B cell (primary cell): Measurements from ENCODE around the gene PALLD. TPM values are rescaled to one million over a fixed set of nuclear protein-coding genes. Genes with fewer than 3 reads are reported as not detected.

Experiments
- ATAC-seq: fragments of 200-7000 bp; cut with Tn5 transposase; one replicate; pipeline ENCODE4 v1.10.0; 2021; ENCODE audit warnings: low read depth, mild to moderate bottlenecking, moderate number of reproducible peaks, moderate library complexity
- CTCF ChIA-PET: fragments of 350-600 bp; sonication (Branson Sonifier 250); formaldehyde crosslinking; loops from one replicate; lab custom pipeline; 2021; ENCODE audit warnings: antibody characterized with exemption, inconsistent platforms; lab: Charles Lee
- POLR2A ChIA-PET: fragments of 350-600 bp; sonication (Branson Sonifier 250); formaldehyde crosslinking; loops from one replicate; lab custom pipeline; 2021; ENCODE audit warnings: antibody characterized with exemption; lab: Charles Lee
- DNase-seq: peaks from one replicate; pipeline ENCODE4 v3.0.0; 2013
- H2AFZ ChIP-seq: 2 replicates; pipeline ENCODE4 v1.6.1; 2012; ENCODE audit warnings: mild to moderate bottlenecking, low read depth, low read length; ENCODE audit not compliant: insufficient read depth, poor library complexity, severe bottlenecking
- H3K27ac ChIP-seq, 2 donors: 1 replicate in 1 of 2; 2 replicates in 1 of 2; pipeline ENCODE4 v1.5.1; 2012 to 2013; ENCODE audit warnings: low read length in 2 of 2, mild to moderate bottlenecking in 2 of 2, moderate library complexity in 1 of 2
- H3K27me3 ChIP-seq, 4 experiments: fragments of 200-600 bp in 1 of 4; sonication (generic) in 1 of 4; replicated peaks in 1 of 4; 1 replicate in 2 of 4; 2 replicates in 2 of 4; pipeline versions ENCODE4 v1.6.1 to v1.7.0; 2013 to 2016; ENCODE audit warnings: low read length in 3 of 4, mild to moderate bottlenecking in 2 of 4, mixed read lengths in 1 of 4, moderate library complexity in 1 of 4; ENCODE audit not compliant: insufficient read depth in 4 of 4, control insufficient read depth in 3 of 4; ENCODE audit errors: control extremely low read depth in 1 of 4
- H3K36me3 ChIP-seq, 2 experiments: replicated peaks in 1 of 2; 1 replicate in 1 of 2; 2 replicates in 1 of 2; pipeline versions ENCODE4 v1.6.1 to v1.7.1; 2013; ENCODE audit warnings: low read length in 1 of 2; ENCODE audit not compliant: insufficient read depth in 2 of 2, control insufficient read depth in 1 of 2; ENCODE audit errors: control extremely low read depth in 1 of 2, extremely low read depth in 1 of 2
- H3K4me1 ChIP-seq, 2 donors: fragments of 200-600 bp in 1 of 2; sonication (generic) in 1 of 2; 1 replicate in 1 of 2; 2 replicates in 1 of 2; pipeline versions ENCODE4 v1.5.1 to v1.6.1; 2013 to 2017; ENCODE audit warnings: low read length in 2 of 2; ENCODE audit not compliant: control insufficient read depth in 2 of 2, insufficient read depth in 2 of 2
- H3K4me2 ChIP-seq: replicated peaks from 2 replicates; pipeline ENCODE3; 2012; ENCODE audit warnings: mild to moderate bottlenecking, low read depth, low read length; ENCODE audit not compliant: poor library complexity, severe bottlenecking
- H3K4me3 ChIP-seq, 5 experiments: fragments of 200-600 bp in 1 of 5; sonication (generic) in 1 of 5; 1 replicate in 3 of 5; 2 replicates in 2 of 5; pipeline versions ENCODE4 v1.5.1 to v1.7.0; 2011 to 2016; ENCODE audit warnings: low read length in 4 of 5, mild to moderate bottlenecking in 4 of 5, low read depth in 2 of 5, control low read depth in 1 of 5, moderate library complexity in 1 of 5; ENCODE audit not compliant: insufficient read depth in 1 of 5; ENCODE audit errors: control extremely low read depth in 1 of 5, extremely low read depth in 1 of 5
- H3K79me2 ChIP-seq: fragments of 200-600 bp; sonication (generic); one replicate; pipeline ENCODE4 v1.6.0; 2016; ENCODE audit warnings: low read length; ENCODE audit not compliant: control insufficient read depth, insufficient read depth
- H3K9ac ChIP-seq: fragments of 200-600 bp; sonication (generic); 2 replicates; pipeline ENCODE4 v1.6.1; 2017; ENCODE audit warnings: mild to moderate bottlenecking, low read length, moderate library complexity
- H3K9me3 ChIP-seq, 3 donors: one replicate each; pipeline versions ENCODE4 v1.6.1 to v1.7.1; 2013; ENCODE audit warnings: low read length in 2 of 3; ENCODE audit not compliant: control insufficient read depth in 2 of 3, insufficient read depth in 1 of 3; ENCODE audit errors: control extremely low read depth in 1 of 3
- H4K20me1 ChIP-seq: 2 replicates; pipeline ENCODE4 v1.6.0; 2012; ENCODE audit warnings: mild to moderate bottlenecking, low read length; ENCODE audit not compliant: insufficient read depth, control insufficient read depth, poor library complexity, severe bottlenecking
- H3K27ac Mint-ChIP-seq: one replicate; pipeline ENCODE4 v1.8.0; 2021; ENCODE audit warnings: mixed read lengths
- H3K27me3 Mint-ChIP-seq: one replicate; pipeline ENCODE4 v1.8.0; 2021; ENCODE audit warnings: mixed read lengths
- H3K4me1 Mint-ChIP-seq: one replicate; pipeline ENCODE4 v1.8.0; 2021; ENCODE audit warnings: mixed read lengths
- H3K4me3 Mint-ChIP-seq: one replicate; pipeline ENCODE4 v1.8.0; 2021; ENCODE audit warnings: mixed read lengths
- H3K9me3 Mint-ChIP-seq: one replicate; pipeline ENCODE4 v1.8.0; 2022; ENCODE audit warnings: mixed read lengths; ENCODE audit not compliant: insufficient read depth
- CTCF ChIP-seq: fragments of 200-600 bp; IDR thresholded peaks from one replicate; pipeline ENCODE4 v1.8.0; 2022; ENCODE audit warnings: antibody characterized with exemption, mild to moderate bottlenecking
- EZH2 ChIP-seq: IDR thresholded peaks from 2 replicates; pipeline ENCODE4 v1.6.1; 2012; ENCODE audit warnings: borderline replicate concordance, low read depth, mild to moderate bottlenecking, moderate library complexity, low read length; ENCODE audit not compliant: insufficient read depth, poor library complexity, severe bottlenecking
- WGBS: methylation state at CpG from one replicate; pipeline ENCODE4 v1.1.5; 2013; ENCODE audit warnings: missing lambda C conversion rate; ENCODE audit not compliant: insufficient coverage; 5-methylcytosine and 5-hydroxymethylcytosine counted together
- intact Hi-C: fragments of 100-400 bp; cut with micrococcal nuclease; formaldehyde crosslinking; loops from one replicate; pipeline ENCODE4 v1.10.0; 2022
- polyA plus RNA-seq: library from polyadenylated mRNA; depleted of rRNA; stranded (reverse); fragments of >200 nt; gene quantifications from 2 replicates; pipeline ENCODE4 v1.2.3, GENCODE V29; 2012
- total RNA-seq, 2 donors: library from RNA; stranded (reverse); fragments of 120-200 nt in 1 of 2; gene quantifications; 1 replicate in 1 of 2; 2 replicates in 1 of 2; pipeline versions ENCODE4 v1.2.3 to v1.2.4, GENCODE V29; 2013 to 2022

PALLD gene
- total and polyA plus RNA-seq, 2 donors (not counting 1 experiment from before 2014, with no cell fraction given), result 0.63 to 0.71 TPM

GRCh38 chr4:168674077-168674747 lies 177.4 kb downstream of the PALLD start:
- DNase-seq (no peak), ATAC-seq (no peak)
- intact Hi-C loops, result no loop called here
- no peak overlapping the region for H2AFZ ChIP-seq
- H3K9me3 ChIP-seq, result no peaks in the 10 kb centered on the region
- H3K4me1 ChIP-seq, result no peaks in the 10 kb centered on the region
- no peaks in the 10 kb centered on the region for H3K36me3 ChIP-seq
- WGBS, result 82% methylated on average over 6 of the region's 6 CpGs
- peaks cover 14% of the 10 kb centered on the region for H3K27me3 Mint-ChIP-seq
- H3K79me2 ChIP-seq, result no peaks in the 10 kb centered on the region
- H4K20me1 ChIP-seq, result no peaks in the 10 kb centered on the region
- H3K9ac ChIP-seq, result no peak overlapping the region
- no peak overlapping the region for H3K4me3 Mint-ChIP-seq
- H3K4me2 ChIP-seq, result no peak overlapping the region
- no peak overlapping the region for H3K4me3 ChIP-seq
- H3K9me3 Mint-ChIP-seq, result no peaks in the 10 kb centered on the region
- H3K27me3 ChIP-seq, result peaks cover 0 to 5% (median 0%) of the 10 kb centered on the region in 4 experiments
- ChIA-PET POLR2A (no interaction called here), CTCF (no interaction called here)
- TF ChIP-seq CTCF (no peak), EZH2 (no peak)
- H3K27ac Mint-ChIP-seq, result no peak overlapping the region
- no peaks in the 10 kb centered on the region for H3K4me1 Mint-ChIP-seq
- H3K27ac ChIP-seq, result no peak overlapping the region

GRCh38 chr4:168674866-168675265 lies 178.0 kb downstream of the PALLD start:
- intact Hi-C loops, result no loop called here
- Histone ChIP-seq H3K4me2 (no peak overlapping the region), H3K4me1 (no peaks in the 10 kb centered on the region), H3K79me2 (no peaks in the 10 kb centered on the region), H4K20me1 (no peaks in the 10 kb centered on the region), H3K36me3 (no peaks in the 10 kb centered on the region), H3K9ac (no peak overlapping the region), H3K27me3 (peaks cover 0 to 5% (median 0%) of the 10 kb centered on the region in 4 experiments), H3K27ac (no peak overlapping the region), H3K4me3 (no peak overlapping the region), H2AFZ (no peak overlapping the region), H3K9me3 (no peaks in the 10 kb centered on the region)
- H3K4me1 Mint-ChIP-seq, result no peaks in the 10 kb centered on the region
- DNase-seq (no peak), ATAC-seq (no peak)
- H3K27ac Mint-ChIP-seq, result no peak overlapping the region
- WGBS, result 87% methylated on average over 2 of the region's 3 CpGs
- TF ChIP-seq EZH2 (no peak), CTCF (no peak)
- H3K27me3 Mint-ChIP-seq, result peaks cover 14% of the 10 kb centered on the region
- CTCF ChIA-PET, result no interaction called here
- POLR2A ChIA-PET, result no interaction called here
- H3K9me3 Mint-ChIP-seq, result no peaks in the 10 kb centered on the region
- no peak overlapping the region for H3K4me3 Mint-ChIP-seq
